Bronchial epithelial cell (primary cell): ENCODE results near the gene ZNF789. TPM values are rescaled to one million over a fixed set of nuclear protein-coding genes. Genes with fewer than 3 reads are reported as not detected.
"Not testable (repeated sequence)": the region's sequence is repeated elsewhere in the genome, so short reads cannot be mapped to it uniquely, and the experiment has no call there.

Source experiments
- DNase-seq: peaks from one replicate; pipeline ENCODE4 v3.0.0-alpha.2; 2010; ENCODE audit warnings: low read depth
- FAIRE-seq: peaks from 2 replicates; lab custom pipeline; 2011; peaks lifted over from hg19 to GRCh38; lab: Jason Lieb, UNC
- H3K27me3 ChIP-seq: 2 replicates; pipeline ENCODE4 v1.5.1; 2011; ENCODE audit warnings: low read length; ENCODE audit not compliant: control insufficient read depth, insufficient read depth
- H3K36me3 ChIP-seq: 2 replicates; pipeline ENCODE4 v1.5.1; 2011; ENCODE audit warnings: low read length; ENCODE audit not compliant: control insufficient read depth, insufficient read depth
- H3K4me3 ChIP-seq: 2 replicates; pipeline ENCODE4 v1.5.1; 2011; ENCODE audit warnings: mild to moderate bottlenecking, low read depth, low read length, control low read depth
- total RNA-seq: library from RNA; depleted of rRNA; stranded (reverse); fragments of >200 nt; gene quantifications from 2 replicates; pipeline ENCODE4 v1.2.1, GENCODE V29; 2014
- TF ChIP-seq, protein P1 (sequence below): IDR thresholded peaks from 2 replicates; pipeline ENCODE4 v1.5.1; 2011; ENCODE audit warnings: mild to moderate bottlenecking, moderate library complexity, low read length, control low read depth, inconsistent platforms; ENCODE audit not compliant: insufficient read depth, severe bottlenecking

Gene ZNF789
- total RNA-seq: 2.9 and 4.1 TPM in 2 replicates

DNA sequence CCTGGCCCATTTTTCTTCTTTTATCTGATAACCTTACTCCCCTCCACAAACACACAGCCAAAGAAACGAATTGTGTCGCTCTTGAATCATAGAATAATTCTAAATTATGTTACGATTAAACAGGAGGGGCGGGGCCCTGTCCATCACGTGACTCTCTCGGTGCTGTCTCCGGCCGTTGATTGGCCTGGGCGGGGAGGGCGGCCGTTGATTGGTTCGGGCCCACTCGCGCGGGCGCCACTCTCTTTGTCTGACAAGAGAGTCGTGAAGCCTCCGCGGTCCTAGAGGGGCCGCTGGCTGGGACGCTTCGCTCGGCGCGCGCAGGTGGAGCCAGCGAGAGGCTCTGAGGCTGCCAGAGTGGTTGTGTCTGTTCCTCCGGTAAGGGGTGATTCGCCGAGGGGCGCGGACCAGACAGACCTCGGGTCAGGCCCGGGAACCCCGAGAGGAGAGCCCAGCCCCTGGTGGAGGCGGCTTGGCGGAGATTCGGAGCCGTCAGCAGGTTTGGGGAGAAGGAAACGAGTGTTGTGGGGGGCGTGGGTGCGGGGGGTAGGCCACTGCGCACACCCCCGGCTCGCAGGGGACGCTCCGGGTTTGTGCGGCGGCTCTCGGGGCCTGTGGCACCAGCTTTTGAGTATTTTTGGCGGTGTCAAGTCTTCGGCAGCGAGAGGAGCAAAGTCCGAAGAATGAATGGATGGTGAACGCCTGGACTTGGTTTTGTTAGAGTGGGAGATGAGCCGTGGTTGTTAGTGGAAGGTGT is at the start of gene ZNF789:
ZNF789 (plus strand) TSS at position 330 of the 754 bp plus-strand sequence. CDS start 3,567 bp downstream, outside the sequence.
- FAIRE-seq: no peak
- no peaks in the 10 kb centered on the region for H3K36me3 ChIP-seq
- no peaks in the 10 kb centered on the region for H3K27me3 ChIP-seq
- peak within 1 kb of the TSS; percentile 75 for H3K4me3 ChIP-seq
- TF ChIP-seq, protein P1, sequence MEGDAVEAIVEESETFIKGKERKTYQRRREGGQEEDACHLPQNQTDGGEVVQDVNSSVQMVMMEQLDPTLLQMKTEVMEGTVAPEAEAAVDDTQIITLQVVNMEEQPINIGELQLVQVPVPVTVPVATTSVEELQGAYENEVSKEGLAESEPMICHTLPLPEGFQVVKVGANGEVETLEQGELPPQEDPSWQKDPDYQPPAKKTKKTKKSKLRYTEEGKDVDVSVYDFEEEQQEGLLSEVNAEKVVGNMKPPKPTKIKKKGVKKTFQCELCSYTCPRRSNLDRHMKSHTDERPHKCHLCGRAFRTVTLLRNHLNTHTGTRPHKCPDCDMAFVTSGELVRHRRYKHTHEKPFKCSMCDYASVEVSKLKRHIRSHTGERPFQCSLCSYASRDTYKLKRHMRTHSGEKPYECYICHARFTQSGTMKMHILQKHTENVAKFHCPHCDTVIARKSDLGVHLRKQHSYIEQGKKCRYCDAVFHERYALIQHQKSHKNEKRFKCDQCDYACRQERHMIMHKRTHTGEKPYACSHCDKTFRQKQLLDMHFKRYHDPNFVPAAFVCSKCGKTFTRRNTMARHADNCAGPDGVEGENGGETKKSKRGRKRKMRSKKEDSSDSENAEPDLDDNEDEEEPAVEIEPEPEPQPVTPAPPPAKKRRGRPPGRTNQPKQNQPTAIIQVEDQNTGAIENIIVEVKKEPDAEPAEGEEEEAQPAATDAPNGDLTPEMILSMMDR: no peak
- DNase-seq: peak; percentile 84

DNA sequence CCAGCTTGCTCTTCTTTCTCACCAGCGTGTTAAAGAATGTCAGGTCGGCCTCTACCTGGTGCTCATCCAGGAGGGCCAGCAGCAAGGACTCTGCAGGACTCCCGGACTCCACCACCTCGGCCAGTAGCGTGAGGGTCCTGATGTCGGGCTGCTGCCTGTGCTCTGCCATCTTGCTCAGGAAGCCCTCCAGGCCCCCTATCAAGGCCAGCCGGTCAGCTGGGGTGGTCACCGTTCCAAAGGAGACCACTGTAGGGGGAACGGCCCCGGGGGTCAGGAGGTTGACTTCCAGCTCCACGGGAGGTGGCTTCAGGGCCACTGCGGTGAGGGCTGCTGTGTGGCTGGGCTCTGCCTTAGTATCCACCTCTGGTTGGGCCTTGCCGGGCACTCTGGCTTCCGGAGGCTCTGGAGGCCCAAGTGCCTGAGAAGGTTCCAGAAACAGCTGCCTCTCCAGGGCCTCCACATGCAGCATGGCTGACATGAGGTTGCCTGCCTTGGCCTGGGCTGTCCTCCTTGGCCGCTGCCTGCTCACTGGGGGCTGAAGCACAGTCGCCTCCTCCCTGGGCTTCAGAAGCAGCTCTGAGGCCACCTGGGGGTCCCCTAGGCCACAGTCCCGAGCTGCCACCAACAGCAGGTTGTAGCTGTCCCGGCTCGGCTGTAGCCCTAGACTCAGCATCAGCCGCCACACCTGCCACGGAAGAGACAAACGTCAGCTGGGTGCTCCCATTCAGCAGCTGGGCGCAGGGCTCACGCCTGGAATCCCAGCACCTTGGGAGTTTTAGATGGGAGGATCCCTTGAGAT is 47.6 kb upstream of the ZNF789 start:
- Histone ChIP-seq H3K36me3 (peaks cover 24% of the 10 kb centered on the region), H3K4me3 (no peak overlapping the region), H3K27me3 (no peaks in the 10 kb centered on the region)
- no peak for FAIRE-seq
- DNase-seq: no peak
- TF ChIP-seq, protein P1: no peak

DNA sequence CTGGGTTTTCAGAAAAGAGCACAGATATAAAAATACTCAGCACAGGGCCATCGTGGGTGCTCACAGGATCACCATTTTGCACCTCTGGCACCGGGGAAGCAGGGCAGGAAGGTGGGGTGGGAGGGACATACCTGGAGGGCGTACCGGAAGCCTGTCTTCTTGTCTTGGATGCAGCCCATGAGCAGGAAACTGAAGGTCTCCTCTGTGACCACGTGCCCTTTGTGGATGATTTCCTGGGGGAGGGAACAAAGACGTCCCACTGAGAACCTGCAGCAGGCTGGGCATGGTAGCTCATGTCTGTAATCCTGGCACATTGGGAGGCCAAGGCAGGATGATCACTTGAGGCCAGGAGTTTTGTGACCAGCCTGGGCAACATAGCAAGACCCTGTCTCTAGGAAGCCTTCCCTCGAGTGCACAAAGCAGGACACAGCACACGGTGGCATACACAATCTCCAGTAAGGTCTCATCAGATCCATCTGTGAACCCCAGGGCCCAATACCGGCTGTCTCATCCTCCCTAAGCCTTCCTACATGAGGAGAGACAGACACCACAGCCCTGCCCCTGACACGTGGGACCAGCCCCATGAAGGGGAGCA is 43.6 kb upstream of the ZNF789 start:
- no peak for DNase-seq
- TF ChIP-seq, protein P1: no peak
- Histone ChIP-seq H3K27me3 (no peaks in the 10 kb centered on the region), H3K4me3 (no peak overlapping the region), H3K36me3 (peaks cover 31% of the 10 kb centered on the region)
- peak; percentile 75 for FAIRE-seq

DNA sequence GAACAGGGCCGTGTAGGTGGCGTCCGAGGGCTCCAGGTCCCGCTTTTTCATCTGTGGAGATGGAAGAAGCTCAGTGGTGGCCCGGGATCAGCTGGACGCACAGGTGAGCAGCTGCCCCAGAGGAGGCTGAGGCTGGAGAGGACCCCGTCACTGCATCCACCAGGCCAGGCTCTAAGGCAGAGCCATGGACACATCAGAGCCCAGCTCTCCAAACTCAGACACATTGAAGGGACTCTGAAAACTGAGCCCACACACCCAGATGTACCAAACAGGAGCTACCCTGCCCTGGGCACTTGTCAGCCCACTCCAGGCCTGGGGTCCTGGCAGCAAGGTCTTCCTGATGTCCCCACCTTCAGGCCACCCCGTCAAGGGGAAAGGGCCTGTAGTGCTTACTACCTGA is 42.9 kb upstream of the ZNF789 start:
- TF ChIP-seq, protein P1: no peak
- FAIRE-seq (peak; percentile 50), DNase-seq (no peak)
- Histone ChIP-seq H3K27me3 (no peaks in the 10 kb centered on the region), H3K4me3 (no peak overlapping the region), H3K36me3 (peaks cover 29% of the 10 kb centered on the region)

DNA sequence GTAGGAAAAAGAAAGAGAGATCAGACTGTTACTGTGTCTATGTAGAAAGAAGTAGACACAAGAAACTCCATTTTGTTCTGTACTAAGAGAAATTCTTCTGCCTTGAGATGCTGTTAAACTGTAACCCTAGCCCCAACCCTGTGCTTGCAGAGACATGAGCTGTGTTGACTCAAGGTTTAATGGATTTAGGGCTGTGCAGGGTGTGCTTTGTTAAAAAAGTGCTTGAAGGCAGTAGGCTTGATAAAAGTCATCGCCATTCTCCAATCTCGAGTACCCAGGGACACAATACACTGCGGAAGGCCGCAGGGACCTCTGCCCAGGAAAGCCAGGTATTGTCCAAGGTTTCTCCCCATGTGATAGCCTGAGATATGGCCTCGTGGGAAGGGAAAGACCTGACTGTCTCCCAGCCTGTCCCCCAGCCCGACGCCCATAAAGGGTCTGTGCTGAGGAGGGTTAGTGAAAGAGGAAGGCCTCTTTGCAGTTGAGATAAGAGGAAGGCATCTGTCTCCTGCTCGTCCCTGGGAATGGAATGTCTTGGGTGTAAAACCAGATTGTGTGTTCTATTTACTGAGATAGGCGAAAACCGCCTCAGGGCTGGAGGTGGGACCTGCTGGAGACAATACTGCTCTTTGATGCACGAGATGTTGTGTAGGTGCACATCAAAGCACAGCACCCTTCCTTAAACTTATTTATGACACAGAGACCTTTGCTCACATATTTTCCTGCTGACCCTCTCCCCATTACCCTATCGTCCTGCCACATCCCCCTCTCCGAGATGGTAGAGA is 40.7 kb upstream of the ZNF789 start:
- DNase-seq (peak; percentile 78), FAIRE-seq (peak; percentile 52)
- H3K4me3 ChIP-seq, H3K27me3 ChIP-seq: not testable (repeated sequence)
- peaks cover 27% of the 10 kb centered on the region for H3K36me3 ChIP-seq
